ENCODE measurements around the gene CPA5. TPM values are rescaled to one million over a fixed set of nuclear protein-coding genes. Genes with fewer than 3 reads are reported as not detected.

CPA5 gene
- total and polyA plus RNA-seq, 9 of the 15 experiments (the other 6 are each of a cell fraction or from before 2014, with no cell fraction given), result 0.13 to 2.4 (median 0.91) TPM

DNA sequence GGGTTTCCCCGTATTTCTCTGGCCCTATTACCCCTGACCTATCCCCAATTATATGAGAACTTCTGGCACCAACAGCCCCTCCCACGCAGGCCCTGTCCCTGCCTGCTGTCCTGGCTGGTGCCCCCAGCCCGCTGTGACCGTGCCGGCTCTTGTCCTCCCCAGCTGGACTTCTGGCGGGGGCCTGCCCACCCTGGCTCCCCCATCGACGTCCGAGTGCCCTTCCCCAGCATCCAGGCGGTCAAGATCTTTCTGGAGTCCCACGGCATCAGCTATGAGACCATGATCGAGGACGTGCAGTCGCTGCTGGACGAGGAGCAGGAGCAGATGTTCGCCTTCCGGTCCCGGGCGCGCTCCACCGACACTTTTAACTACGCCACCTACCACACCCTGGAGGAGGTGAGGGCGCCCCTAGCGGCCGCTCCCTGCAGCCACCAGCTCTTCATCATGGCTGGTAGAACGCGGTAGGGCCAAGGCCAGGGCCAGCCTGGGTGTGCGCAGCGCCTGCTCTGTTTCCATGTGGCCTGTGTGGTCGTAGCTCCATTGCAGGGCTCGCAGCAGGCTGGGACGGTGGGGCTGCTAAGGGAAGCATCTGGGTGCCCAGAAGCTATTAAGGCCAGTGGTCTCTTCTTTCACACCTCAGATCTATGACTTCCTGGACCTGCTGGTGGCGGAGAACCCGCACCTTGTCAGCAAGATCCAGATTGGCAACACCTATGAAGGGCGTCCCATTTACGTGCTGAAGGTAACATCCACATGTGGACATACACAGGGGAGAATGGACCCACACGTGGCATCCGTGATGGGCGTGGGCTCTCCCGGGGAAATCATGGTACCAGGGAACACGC is 37.1 kb downstream of the CPA5 start (continued):
- TF ChIP-seq NFRKB (IDR thresholded peaks at IDR 0.05; ENCODE audit: low read depth) (no peak), TCFL5 (CRISPR knock-in tag; conservative IDR thresholded peaks at IDR 0.05) (no peak), NBN (IDR thresholded peaks at IDR 0.05; ENCODE audit: low read depth) (no peak), RB1 (IDR thresholded peaks at IDR 0.05; ENCODE audit: low read depth) (no peak), EZH2 (IDR thresholded peaks at IDR 0.05; ENCODE audit: borderline replicate concordance, low read depth, low read length) (no peak), POLR3G (IDR thresholded peaks at IDR 0.05; ENCODE audit: extremely low read depth, insufficient read length, insufficient replicate concordance) (no peak), RBM25 (IDR thresholded peaks at IDR 0.05; ENCODE audit: low read depth, low read length, severe bottlenecking) (no peak), NRF1 (conservative IDR thresholded peaks at IDR 0.05 in 1 of 2, IDR thresholded peaks at IDR 0.05 in 1 of 2) (no peak; a peak in 1 of 4 replicates), KLF16 (IDR thresholded peaks at IDR 0.05) (no peak), PCBP2 (IDR thresholded peaks at IDR 0.05; ENCODE audit: low read depth, low read length, poor library complexity, severe bottlenecking) (no peak), NR2F6 (CRISPR knock-in tag; IDR thresholded peaks at IDR 0.05) (no peak)
- TF ChIP-seq, protein P1, sequence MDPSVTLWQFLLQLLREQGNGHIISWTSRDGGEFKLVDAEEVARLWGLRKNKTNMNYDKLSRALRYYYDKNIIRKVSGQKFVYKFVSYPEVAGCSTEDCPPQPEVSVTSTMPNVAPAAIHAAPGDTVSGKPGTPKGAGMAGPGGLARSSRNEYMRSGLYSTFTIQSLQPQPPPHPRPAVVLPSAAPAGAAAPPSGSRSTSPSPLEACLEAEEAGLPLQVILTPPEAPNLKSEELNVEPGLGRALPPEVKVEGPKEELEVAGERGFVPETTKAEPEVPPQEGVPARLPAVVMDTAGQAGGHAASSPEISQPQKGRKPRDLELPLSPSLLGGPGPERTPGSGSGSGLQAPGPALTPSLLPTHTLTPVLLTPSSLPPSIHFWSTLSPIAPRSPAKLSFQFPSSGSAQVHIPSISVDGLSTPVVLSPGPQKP (CRISPR knock-in tag; IDR thresholded peaks at IDR 0.05), result no peak
- TF ChIP-seq, protein P2, sequence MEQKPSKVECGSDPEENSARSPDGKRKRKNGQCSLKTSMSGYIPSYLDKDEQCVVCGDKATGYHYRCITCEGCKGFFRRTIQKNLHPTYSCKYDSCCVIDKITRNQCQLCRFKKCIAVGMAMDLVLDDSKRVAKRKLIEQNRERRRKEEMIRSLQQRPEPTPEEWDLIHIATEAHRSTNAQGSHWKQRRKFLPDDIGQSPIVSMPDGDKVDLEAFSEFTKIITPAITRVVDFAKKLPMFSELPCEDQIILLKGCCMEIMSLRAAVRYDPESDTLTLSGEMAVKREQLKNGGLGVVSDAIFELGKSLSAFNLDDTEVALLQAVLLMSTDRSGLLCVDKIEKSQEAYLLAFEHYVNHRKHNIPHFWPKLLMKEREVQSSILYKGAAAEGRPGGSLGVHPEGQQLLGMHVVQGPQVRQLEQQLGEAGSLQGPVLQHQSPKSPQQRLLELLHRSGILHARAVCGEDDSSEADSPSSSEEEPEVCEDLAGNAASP (IDR thresholded peaks at IDR 0.05), result no peak
- TF ChIP-seq, protein P3, sequence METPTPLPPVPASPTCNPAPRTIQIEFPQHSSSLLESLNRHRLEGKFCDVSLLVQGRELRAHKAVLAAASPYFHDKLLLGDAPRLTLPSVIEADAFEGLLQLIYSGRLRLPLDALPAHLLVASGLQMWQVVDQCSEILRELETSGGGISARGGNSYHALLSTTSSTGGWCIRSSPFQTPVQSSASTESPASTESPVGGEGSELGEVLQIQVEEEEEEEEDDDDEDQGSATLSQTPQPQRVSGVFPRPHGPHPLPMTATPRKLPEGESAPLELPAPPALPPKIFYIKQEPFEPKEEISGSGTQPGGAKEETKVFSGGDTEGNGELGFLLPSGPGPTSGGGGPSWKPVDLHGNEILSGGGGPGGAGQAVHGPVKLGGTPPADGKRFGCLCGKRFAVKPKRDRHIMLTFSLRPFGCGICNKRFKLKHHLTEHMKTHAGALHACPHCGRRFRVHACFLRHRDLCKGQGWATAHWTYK (CRISPR knock-in tag; IDR thresholded peaks at IDR 0.05), result no peak
- TF ChIP-seq, protein P4, sequence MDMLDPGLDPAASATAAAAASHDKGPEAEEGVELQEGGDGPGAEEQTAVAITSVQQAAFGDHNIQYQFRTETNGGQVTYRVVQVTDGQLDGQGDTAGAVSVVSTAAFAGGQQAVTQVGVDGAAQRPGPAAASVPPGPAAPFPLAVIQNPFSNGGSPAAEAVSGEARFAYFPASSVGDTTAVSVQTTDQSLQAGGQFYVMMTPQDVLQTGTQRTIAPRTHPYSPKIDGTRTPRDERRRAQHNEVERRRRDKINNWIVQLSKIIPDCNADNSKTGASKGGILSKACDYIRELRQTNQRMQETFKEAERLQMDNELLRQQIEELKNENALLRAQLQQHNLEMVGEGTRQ (CRISPR knock-in tag; IDR thresholded peaks at IDR 0.05), result 0 out of 2 replicates have a peak, but pooled peaks have one; percentile 4

Measured in K562 (cell line).